CD4-positive, alpha-beta T cell (primary cell): ENCODE measurements around the gene KIF4A. TPM values are rescaled to one million over a fixed set of nuclear protein-coding genes. Genes with fewer than 3 reads are reported as not detected.
"Not testable (repeated sequence)": the region's sequence is repeated elsewhere in the genome, so short reads cannot be mapped to it uniquely, and the experiment has no call there.

Experiments used
- ATAC-seq: fragments of 200-7000 bp; cut with Tn5 transposase; one replicate; pipeline ENCODE4 v1.10.0; 2022; ENCODE audit warnings: mild to moderate bottlenecking; ENCODE audit not compliant: poor library complexity
- CTCF ChIA-PET: fragments of 350-600 bp; sonication (Branson Sonifier 250); formaldehyde crosslinking; loops from one replicate; lab custom pipeline; 2021; ENCODE audit warnings: antibody characterized with exemption, inconsistent platforms; lab: Charles Lee
- POLR2A ChIA-PET: fragments of 350-600 bp; sonication (Branson Sonifier 250); formaldehyde crosslinking; loops from one replicate; lab custom pipeline; 2021; ENCODE audit warnings: antibody characterized with exemption, inconsistent platforms; lab: Charles Lee
- DNase-seq, 14 experiments: peaks; one replicate each; pipeline ENCODE4 v3.0.0-alpha.2; 2013 to 2020; ENCODE audit warnings: mixed read lengths in 2 of 14
- H3K27ac ChIP-seq, 2 donors: one replicate each; pipeline versions ENCODE4 v1.5.1 to v1.7.0; 2013; ENCODE audit warnings: low read length in 2 of 2, low read depth in 1 of 2, mild to moderate bottlenecking in 1 of 2
- H3K27me3 ChIP-seq, 2 experiments: 1 replicate in 1 of 2; 2 replicates in 1 of 2; pipeline versions ENCODE4 v1.6.1 to v1.7.0; 2013; ENCODE audit warnings: low read length in 2 of 2, control low read depth in 1 of 2, mild to moderate bottlenecking in 1 of 2, moderate library complexity in 1 of 2; ENCODE audit not compliant: insufficient read depth in 2 of 2, control insufficient read depth in 1 of 2
- H3K36me3 ChIP-seq: one replicate; pipeline ENCODE4 v1.6.1; 2013; ENCODE audit warnings: low read length, control low read depth; ENCODE audit not compliant: insufficient read depth
- H3K4me1 ChIP-seq: one replicate; pipeline ENCODE4 v1.6.1; 2013; ENCODE audit warnings: low read length, control low read depth; ENCODE audit not compliant: insufficient read depth
- H3K4me3 ChIP-seq: one replicate; pipeline ENCODE4 v1.5.1; 2013; ENCODE audit warnings: mild to moderate bottlenecking, low read length, moderate library complexity
- H3K9me3 ChIP-seq, 2 experiments: 1 replicate in 1 of 2; 2 replicates in 1 of 2; pipeline versions ENCODE4 v1.6.1 to v1.7.0; 2013; ENCODE audit warnings: low read length in 2 of 2, mild to moderate bottlenecking in 2 of 2, control low read depth in 1 of 2, moderate library complexity in 1 of 2; ENCODE audit not compliant: control insufficient read depth in 1 of 2, insufficient read depth in 1 of 2
- H3K27ac Mint-ChIP-seq: one replicate; pipeline ENCODE4 v1.8.0; 2020; ENCODE audit warnings: mixed read lengths
- H3K27me3 Mint-ChIP-seq: one replicate; pipeline ENCODE4 v1.8.0; 2021; ENCODE audit warnings: mixed read lengths
- H3K36me3 Mint-ChIP-seq: one replicate; pipeline ENCODE4 v1.8.0; 2021; ENCODE audit warnings: low read depth, mixed read lengths
- H3K4me1 Mint-ChIP-seq: one replicate; pipeline ENCODE4 v1.8.0; 2021; ENCODE audit warnings: low read depth, mixed read lengths
- H3K4me3 Mint-ChIP-seq: one replicate; pipeline ENCODE4 v1.8.0; 2020; ENCODE audit warnings: mild to moderate bottlenecking, mixed read lengths
- H3K9me3 Mint-ChIP-seq: one replicate; pipeline ENCODE4 v1.8.0; 2020; ENCODE audit warnings: mixed read lengths
- intact Hi-C, 2 experiments: fragments of 100-400 bp; cut with DNase I in 1 of 2; cut with micrococcal nuclease in 1 of 2; formaldehyde crosslinking; loops; one replicate each; pipeline versions ENCODE4 v1.15.1 to v1.9.0; 2023 to 2025; cut with DNase I, micrococcal nuclease
- total RNA-seq, 174 experiments: library from RNA in 2 of 174; stranded (reverse) in 2 of 174; gene quantifications; one replicate each; pipeline ENCODE4 v1.2.3 and lab custom pipeline; 2021 to 2026
- TF ChIP-seq, protein P1 (sequence below): fragments of 200-600 bp; IDR thresholded peaks from one replicate; pipeline ENCODE4 v1.8.0; 2022; ENCODE audit warnings: antibody characterized with exemption, mild to moderate bottlenecking

Gene KIF4A
- total RNA-seq, 2 experiments from 2014 or later = 0.06 to 0.19 TPM

DNA sequence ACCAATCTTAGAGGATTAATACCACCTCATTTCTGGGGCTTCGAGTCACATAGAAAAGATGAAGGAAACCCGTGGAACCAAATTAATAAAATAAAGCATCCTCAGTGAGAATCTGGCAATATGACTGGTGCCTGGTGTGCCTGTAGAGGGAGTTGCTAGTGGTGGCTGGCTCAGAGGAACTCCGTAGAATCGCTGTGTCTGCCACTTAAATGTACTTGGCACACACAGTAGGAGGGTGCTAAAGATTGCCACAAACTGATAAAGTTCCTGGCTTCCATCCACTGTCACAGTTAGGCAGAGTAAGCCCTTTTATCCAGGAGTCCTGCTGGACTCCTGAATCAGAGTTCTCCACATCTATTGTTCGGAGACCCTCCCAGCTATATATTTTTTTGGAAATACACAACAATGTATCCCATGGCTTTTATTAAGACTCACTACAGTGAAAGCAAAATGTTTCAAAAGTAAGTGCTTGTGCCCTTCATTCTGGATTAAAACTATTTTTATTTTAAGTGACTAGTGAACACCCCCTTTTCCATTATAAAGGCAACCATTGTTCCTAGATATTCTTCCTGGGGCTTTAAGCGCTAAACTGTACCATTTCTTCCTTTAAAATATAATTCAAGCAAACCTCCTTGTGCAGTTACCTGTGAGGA is 56.6 kb downstream of the KIF4A start:
- H3K4me3 ChIP-seq = no peak overlapping the region
- POLR2A ChIA-PET = no interaction called here
- CTCF ChIA-PET = no interaction called here
- H3K4me1 Mint-ChIP-seq = no peaks in the 10 kb centered on the region
- H3K27ac Mint-ChIP-seq = no peak overlapping the region
- no peak overlapping the region for H3K27ac ChIP-seq
- H3K36me3 ChIP-seq = no peaks in the 10 kb centered on the region
- no peaks in the 10 kb centered on the region for H3K4me1 ChIP-seq
- H3K9me3 ChIP-seq = peaks cover 0 to 18% of the 10 kb centered on the region in 2 experiments
- no peaks in the 10 kb centered on the region for H3K27me3 ChIP-seq
- TF ChIP-seq, protein P1, sequence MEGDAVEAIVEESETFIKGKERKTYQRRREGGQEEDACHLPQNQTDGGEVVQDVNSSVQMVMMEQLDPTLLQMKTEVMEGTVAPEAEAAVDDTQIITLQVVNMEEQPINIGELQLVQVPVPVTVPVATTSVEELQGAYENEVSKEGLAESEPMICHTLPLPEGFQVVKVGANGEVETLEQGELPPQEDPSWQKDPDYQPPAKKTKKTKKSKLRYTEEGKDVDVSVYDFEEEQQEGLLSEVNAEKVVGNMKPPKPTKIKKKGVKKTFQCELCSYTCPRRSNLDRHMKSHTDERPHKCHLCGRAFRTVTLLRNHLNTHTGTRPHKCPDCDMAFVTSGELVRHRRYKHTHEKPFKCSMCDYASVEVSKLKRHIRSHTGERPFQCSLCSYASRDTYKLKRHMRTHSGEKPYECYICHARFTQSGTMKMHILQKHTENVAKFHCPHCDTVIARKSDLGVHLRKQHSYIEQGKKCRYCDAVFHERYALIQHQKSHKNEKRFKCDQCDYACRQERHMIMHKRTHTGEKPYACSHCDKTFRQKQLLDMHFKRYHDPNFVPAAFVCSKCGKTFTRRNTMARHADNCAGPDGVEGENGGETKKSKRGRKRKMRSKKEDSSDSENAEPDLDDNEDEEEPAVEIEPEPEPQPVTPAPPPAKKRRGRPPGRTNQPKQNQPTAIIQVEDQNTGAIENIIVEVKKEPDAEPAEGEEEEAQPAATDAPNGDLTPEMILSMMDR = no peak
- no peaks in the 10 kb centered on the region for H3K9me3 Mint-ChIP-seq
- no peak overlapping the region for H3K4me3 Mint-ChIP-seq
- no peaks in the 10 kb centered on the region for H3K27me3 Mint-ChIP-seq
- H3K36me3 Mint-ChIP-seq = no peaks in the 10 kb centered on the region
- no peak for ATAC-seq
- DNase-seq = no peak
- intact Hi-C loops = no loop called here

DNA sequence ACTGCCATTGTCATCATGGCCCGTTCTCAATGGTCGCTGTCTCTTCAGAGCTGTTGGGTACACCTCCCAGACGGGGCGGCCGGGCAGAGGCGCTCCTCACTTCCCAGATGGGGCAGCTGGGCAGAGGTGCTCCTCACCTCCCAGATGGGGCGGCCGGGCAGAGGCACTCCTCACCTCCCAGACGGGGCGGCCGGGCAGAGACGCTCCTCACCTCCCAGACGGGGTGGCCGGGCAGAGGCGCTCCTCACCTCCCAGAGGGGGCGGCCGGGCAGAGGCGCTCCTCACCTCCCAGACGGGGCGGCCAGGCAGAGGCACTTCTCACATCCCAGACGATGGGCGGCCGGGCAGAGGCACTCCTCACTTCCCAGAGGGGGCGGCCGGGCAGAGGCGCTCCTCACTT is 58.9 kb downstream of the KIF4A start:
- H3K27ac Mint-ChIP-seq, H3K4me1 ChIP-seq, POLR2A ChIA-PET, H3K27me3 ChIP-seq, ATAC-seq, H3K27ac ChIP-seq, DNase-seq, intact Hi-C loops, H3K4me1 Mint-ChIP-seq, H3K27me3 Mint-ChIP-seq, H3K36me3 ChIP-seq, H3K9me3 Mint-ChIP-seq, H3K36me3 Mint-ChIP-seq, H3K4me3 Mint-ChIP-seq, CTCF ChIA-PET, H3K4me3 ChIP-seq: not testable (repeated sequence)
- H3K9me3 ChIP-seq = peaks cover 0 to 18% of the 10 kb centered on the region in 2 experiments

DNA sequence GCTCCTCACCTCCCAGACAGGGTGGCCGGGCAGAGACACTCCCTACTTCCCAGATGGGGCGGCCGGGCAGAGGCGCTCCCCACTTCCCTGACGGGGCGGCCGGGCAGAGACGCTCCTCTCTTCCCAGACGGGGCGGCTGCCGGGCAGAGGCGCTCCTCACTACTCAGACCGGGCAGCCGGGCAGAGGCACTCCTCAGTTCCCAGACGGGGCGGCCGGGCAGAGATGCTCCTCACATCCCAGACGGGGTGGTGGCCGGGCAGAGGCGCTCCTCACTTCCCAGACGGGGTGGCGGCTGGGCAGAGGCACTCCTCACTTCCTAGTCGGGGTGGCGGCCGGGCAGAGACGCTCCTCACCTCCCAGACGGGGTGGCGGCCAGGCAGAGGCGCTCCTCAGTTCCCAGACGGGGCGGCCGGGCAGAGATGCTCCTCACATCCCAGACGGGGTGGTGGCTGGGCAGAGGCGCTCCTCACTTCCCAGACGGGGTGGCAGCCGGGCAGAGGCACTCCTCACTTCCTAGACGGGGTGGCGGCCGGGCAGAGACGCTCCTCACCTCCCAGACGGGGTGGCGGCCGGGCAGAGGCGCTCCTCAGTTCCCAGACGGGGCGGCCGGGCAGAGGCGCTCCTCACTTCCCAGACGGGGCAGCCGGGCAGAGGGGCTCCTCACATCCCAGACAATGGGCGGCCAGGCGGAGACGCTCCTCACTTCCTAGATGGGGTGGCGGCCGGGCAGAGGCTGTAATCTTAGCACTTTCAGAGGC is 59.6 kb downstream of the KIF4A start:
- H3K9me3 ChIP-seq = peaks cover 0 to 18% of the 10 kb centered on the region in 2 experiments
- H3K27ac ChIP-seq, H3K36me3 Mint-ChIP-seq, CTCF ChIA-PET, H3K9me3 Mint-ChIP-seq, H3K4me3 Mint-ChIP-seq, POLR2A ChIA-PET, H3K27ac Mint-ChIP-seq, H3K4me1 ChIP-seq, H3K36me3 ChIP-seq, H3K27me3 Mint-ChIP-seq, DNase-seq, H3K4me1 Mint-ChIP-seq, ATAC-seq, intact Hi-C loops, H3K4me3 ChIP-seq, H3K27me3 ChIP-seq: not testable (repeated sequence)

DNA sequence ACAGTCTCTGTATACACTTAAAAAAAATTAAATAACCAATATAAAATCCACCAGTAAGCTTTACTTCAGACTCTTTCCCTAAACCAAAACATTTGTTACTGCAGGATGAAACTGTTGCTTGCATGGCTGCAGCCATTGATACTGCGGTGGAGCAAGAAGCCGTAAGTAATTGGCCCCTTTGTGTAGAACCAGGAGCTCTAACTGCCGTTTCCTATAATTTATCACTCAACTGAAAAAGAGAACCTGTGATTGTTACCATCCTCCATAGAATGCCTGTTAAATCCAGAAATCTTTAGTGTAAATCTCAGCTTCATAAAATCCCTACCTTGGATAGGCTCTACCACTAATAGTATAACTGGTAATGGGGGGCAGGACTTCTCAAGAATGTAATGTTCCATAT is 62.6 kb downstream of the KIF4A start:
- no peaks in the 10 kb centered on the region for H3K36me3 Mint-ChIP-seq
- TF ChIP-seq, protein P1 = no peak
- ChIA-PET CTCF (no interaction called here), POLR2A (no interaction called here)
- H3K9me3 ChIP-seq = peaks cover 0 to 18% of the 10 kb centered on the region in 2 experiments
- H3K27me3 Mint-ChIP-seq = no peaks in the 10 kb centered on the region
- no peak overlapping the region for H3K4me3 ChIP-seq
- H3K4me1 Mint-ChIP-seq = no peaks in the 10 kb centered on the region
- intact Hi-C loops = no loop called here
- no peak overlapping the region for H3K4me3 Mint-ChIP-seq
- H3K27me3 ChIP-seq = no peaks in the 10 kb centered on the region
- no peaks in the 10 kb centered on the region for H3K9me3 Mint-ChIP-seq
- H3K4me1 ChIP-seq = no peaks in the 10 kb centered on the region
- H3K36me3 ChIP-seq = no peaks in the 10 kb centered on the region
- no peak overlapping the region for H3K27ac ChIP-seq
- H3K27ac Mint-ChIP-seq = no peak overlapping the region
- ATAC-seq (no peak), DNase-seq (no peak)
